HepG2 (cell line): ENCODE data around the gene FGD3. TPM values are rescaled to one million over a fixed set of nuclear protein-coding genes. Genes with fewer than 3 reads are reported as not detected.

Source experiments
- ASH2L ChIP-seq: fragments of 300-600, 200-600 bp; sonication (generic); IDR thresholded peaks from 2 replicates; pipeline ENCODE4 v1.7.0; 2017; ENCODE audit warnings: low read depth, mild to moderate bottlenecking, moderate library complexity, mixed read lengths, low read length; ENCODE audit not compliant: insufficient read length
- ELF3 ChIP-seq: IDR thresholded peaks from 2 replicates; pipeline ENCODE4 v1.6.1; 2016; ENCODE audit warnings: missing genetic modification reagents, missing compliant biosample characterization
- FOXP1 ChIP-seq, 2 experiments: fragments of 450-650 bp in 1 of 2; IDR thresholded peaks; 2 replicates each; pipeline ENCODE4 v1.6.1; 2017 to 2018; ENCODE audit warnings: antibody characterized with exemption in 1 of 2
- HIVEP1 ChIP-seq: sonication (generic); formaldehyde crosslinking; IDR thresholded peaks from 2 replicates; pipeline ENCODE4 v1.4.0; 2020; ENCODE audit warnings: mild to moderate bottlenecking, missing genetic modification reagents
- HNF4A ChIP-seq: sonication (generic); formaldehyde crosslinking; IDR thresholded peaks from 2 replicates; pipeline ENCODE4 v1.4.0; 2020; ENCODE audit warnings: missing genetic modification reagents
- MYPOP ChIP-seq: sonication (generic); formaldehyde crosslinking; IDR thresholded peaks from 2 replicates; pipeline ENCODE4 v1.8.1; 2023; ENCODE audit warnings: mild to moderate bottlenecking, moderate library complexity, missing genetic modification reagents
- PHF21A ChIP-seq: sonication (generic); formaldehyde crosslinking; IDR thresholded peaks from 2 replicates; pipeline ENCODE4 v1.5.0; 2020; ENCODE audit warnings: mild to moderate bottlenecking, missing genetic modification reagents
- POLR2G ChIP-seq: fragments of 200-400 bp; formaldehyde crosslinking; IDR thresholded peaks from 2 replicates; pipeline ENCODE4 v1.6.1; 2018; ENCODE audit warnings: mild to moderate bottlenecking, low read depth, low read length, moderate library complexity
- PRPF4 ChIP-seq: fragments of 200-400 bp; formaldehyde crosslinking; IDR thresholded peaks from 2 replicates; pipeline ENCODE4 v1.6.1; 2016; ENCODE audit warnings: low read length, low read depth; ENCODE audit not compliant: poor library complexity, severe bottlenecking
- RFX1 ChIP-seq: fragments of 450-650 bp; IDR thresholded peaks from 2 replicates; pipeline ENCODE4 v1.6.1; 2017
- SMAD1 ChIP-seq: sonication (generic); formaldehyde crosslinking; IDR thresholded peaks from 2 replicates; pipeline ENCODE4 v1.4.0; 2020; ENCODE audit warnings: missing genetic modification reagents, low read depth, mild to moderate bottlenecking, borderline replicate concordance
- TFDP2 ChIP-seq: sonication (generic); formaldehyde crosslinking; IDR thresholded peaks from 2 replicates; pipeline ENCODE4 v1.4.0; 2020; ENCODE audit warnings: missing genetic modification reagents
- ZNF136 ChIP-seq: sonication (generic); formaldehyde crosslinking; IDR thresholded peaks from 2 replicates; pipeline ENCODE4 v1.8.1; 2022; ENCODE audit warnings: low read depth, mild to moderate bottlenecking, moderate library complexity, missing genetic modification reagents
- ZNF530 ChIP-seq: sonication (generic); formaldehyde crosslinking; IDR thresholded peaks from 2 replicates; pipeline ENCODE4 v1.5.0; 2020; ENCODE audit warnings: low read depth, mild to moderate bottlenecking, missing genetic modification reagents
- ZNF720 ChIP-seq: sonication (generic); formaldehyde crosslinking; IDR thresholded peaks from 2 replicates; pipeline ENCODE4 v1.4.0; 2020; ENCODE audit warnings: missing genetic modification reagents
- ZNF746 ChIP-seq: sonication (generic); formaldehyde crosslinking; IDR thresholded peaks from 2 replicates; pipeline ENCODE4 v1.8.0; 2022; ENCODE audit warnings: mild to moderate bottlenecking, missing genetic modification reagents
- ZSCAN25 ChIP-seq: sonication (generic); formaldehyde crosslinking; IDR thresholded peaks from 2 replicates; pipeline ENCODE4 v1.8.0; 2022; ENCODE audit warnings: mild to moderate bottlenecking, missing genetic modification reagents
- polyA plus RNA-seq, 8 experiments: library from polyadenylated mRNA; depleted of rRNA in 3 of 8; stranded (reverse) in 7 of 8; unstranded in 1 of 8; fragments of >200 nt; fragmentation: Illumina TruSeq in 4 of 8; extraction: Trizol in 4 of 8; gene quantifications; 2 replicates each; pipeline versions ENCODE4 v1.2.1 to v1.2.3, GENCODE V29; 2011 to 2016; ENCODE audit warnings: low read depth in 4 of 8, missing spikeins in 1 of 8, mixed read lengths in 1 of 8; ENCODE audit not compliant: insufficient read depth in 1 of 8
- total RNA-seq, 5 experiments: library from RNA; depleted of rRNA; stranded (reverse); fragments of >200 nt; fragmentation: Illumina TruSeq; extraction: Trizol; gene quantifications; 2 replicates each; pipeline ENCODE4 v1.2.3, GENCODE V29; 2016; ENCODE audit warnings: low read depth in 1 of 5
- TF ChIP-seq, protein P1 (sequence below): sonication (generic); formaldehyde crosslinking; IDR thresholded peaks from 2 replicates; pipeline ENCODE4 v1.5.0; 2020; ENCODE audit warnings: mild to moderate bottlenecking, missing genetic modification reagents, moderate library complexity
- TF ChIP-seq, protein P2 (sequence below): sonication (generic); formaldehyde crosslinking; IDR thresholded peaks from 2 replicates; pipeline ENCODE4 v1.5.1; 2020; ENCODE audit warnings: missing genetic modification reagents, mild to moderate bottlenecking, borderline replicate concordance
- TF ChIP-seq, protein P3 (sequence below): sonication (generic); formaldehyde crosslinking; IDR thresholded peaks from 2 replicates; pipeline ENCODE4 v1.9.0; 2021; ENCODE audit warnings: missing genetic modification reagents, borderline replicate concordance

FGD3 gene
- total and polyA plus RNA-seq, 2 of the 13 experiments (the other 11 are each of a cell fraction or from before 2014, with no cell fraction given), result 0.53 to 1.1 TPM

GRCh38 chr9:93061791-93062763 lies 114.8 kb downstream of the FGD3 start (continued):
- TF ChIP-seq, protein P1, sequence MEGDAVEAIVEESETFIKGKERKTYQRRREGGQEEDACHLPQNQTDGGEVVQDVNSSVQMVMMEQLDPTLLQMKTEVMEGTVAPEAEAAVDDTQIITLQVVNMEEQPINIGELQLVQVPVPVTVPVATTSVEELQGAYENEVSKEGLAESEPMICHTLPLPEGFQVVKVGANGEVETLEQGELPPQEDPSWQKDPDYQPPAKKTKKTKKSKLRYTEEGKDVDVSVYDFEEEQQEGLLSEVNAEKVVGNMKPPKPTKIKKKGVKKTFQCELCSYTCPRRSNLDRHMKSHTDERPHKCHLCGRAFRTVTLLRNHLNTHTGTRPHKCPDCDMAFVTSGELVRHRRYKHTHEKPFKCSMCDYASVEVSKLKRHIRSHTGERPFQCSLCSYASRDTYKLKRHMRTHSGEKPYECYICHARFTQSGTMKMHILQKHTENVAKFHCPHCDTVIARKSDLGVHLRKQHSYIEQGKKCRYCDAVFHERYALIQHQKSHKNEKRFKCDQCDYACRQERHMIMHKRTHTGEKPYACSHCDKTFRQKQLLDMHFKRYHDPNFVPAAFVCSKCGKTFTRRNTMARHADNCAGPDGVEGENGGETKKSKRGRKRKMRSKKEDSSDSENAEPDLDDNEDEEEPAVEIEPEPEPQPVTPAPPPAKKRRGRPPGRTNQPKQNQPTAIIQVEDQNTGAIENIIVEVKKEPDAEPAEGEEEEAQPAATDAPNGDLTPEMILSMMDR, result peak; percentile 78
- TF ChIP-seq ZSCAN25 (peak; percentile 86), FOXP1 (IDR thresholded peaks at IDR 0.05) (no peak), FOXP1 (CRISPR knock-in tag; IDR thresholded peaks at IDR 0.05) (no peak), RFX1 (no peak), PHF21A (peak; percentile 93), PRPF4 (no peak), ASH2L (no peak), HNF4A (CRISPR knock-in tag) (peak; percentile 81), SMAD1 (CRISPR knock-in tag) (no peak), MYPOP (no peak), ZNF746 (CRISPR knock-in tag) (no peak; the same call in none of the 2 replicates), TFDP2 (CRISPR knock-in tag) (0 out of 2 replicates have a peak, but pooled peaks have one; percentile 21), HIVEP1 (CRISPR knock-in tag) (no peak; the same call in 1 of the 2 replicates), ZNF530 (CRISPR knock-in tag) (no peak), ZNF136 (CRISPR knock-in tag) (no peak), POLR2G (0 out of 2 replicates have a peak, but pooled peaks have one; percentile 10), ZNF720 (CRISPR knock-in tag) (no peak), ELF3 (CRISPR knock-in tag) (peak; percentile 61; the same call in 1 of the 2 replicates)
- TF ChIP-seq, protein P2, sequence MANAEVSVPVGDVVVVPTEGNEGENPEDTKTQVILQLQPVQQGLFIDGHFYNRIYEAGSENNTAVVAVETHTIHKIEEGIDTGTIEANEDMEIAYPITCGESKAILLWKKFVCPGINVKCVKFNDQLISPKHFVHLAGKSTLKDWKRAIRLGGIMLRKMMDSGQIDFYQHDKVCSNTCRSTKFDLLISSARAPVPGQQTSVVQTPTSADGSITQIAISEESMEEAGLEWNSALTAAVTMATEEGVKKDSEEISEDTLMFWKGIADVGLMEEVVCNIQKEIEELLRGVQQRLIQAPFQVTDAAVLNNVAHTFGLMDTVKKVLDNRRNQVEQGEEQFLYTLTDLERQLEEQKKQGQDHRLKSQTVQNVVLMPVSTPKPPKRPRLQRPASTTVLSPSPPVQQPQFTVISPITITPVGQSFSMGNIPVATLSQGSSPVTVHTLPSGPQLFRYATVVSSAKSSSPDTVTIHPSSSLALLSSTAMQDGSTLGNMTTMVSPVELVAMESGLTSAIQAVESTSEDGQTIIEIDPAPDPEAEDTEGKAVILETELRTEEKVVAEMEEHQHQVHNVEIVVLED, result no peak; the same call in 1 of the 2 replicates
- TF ChIP-seq, protein P3, sequence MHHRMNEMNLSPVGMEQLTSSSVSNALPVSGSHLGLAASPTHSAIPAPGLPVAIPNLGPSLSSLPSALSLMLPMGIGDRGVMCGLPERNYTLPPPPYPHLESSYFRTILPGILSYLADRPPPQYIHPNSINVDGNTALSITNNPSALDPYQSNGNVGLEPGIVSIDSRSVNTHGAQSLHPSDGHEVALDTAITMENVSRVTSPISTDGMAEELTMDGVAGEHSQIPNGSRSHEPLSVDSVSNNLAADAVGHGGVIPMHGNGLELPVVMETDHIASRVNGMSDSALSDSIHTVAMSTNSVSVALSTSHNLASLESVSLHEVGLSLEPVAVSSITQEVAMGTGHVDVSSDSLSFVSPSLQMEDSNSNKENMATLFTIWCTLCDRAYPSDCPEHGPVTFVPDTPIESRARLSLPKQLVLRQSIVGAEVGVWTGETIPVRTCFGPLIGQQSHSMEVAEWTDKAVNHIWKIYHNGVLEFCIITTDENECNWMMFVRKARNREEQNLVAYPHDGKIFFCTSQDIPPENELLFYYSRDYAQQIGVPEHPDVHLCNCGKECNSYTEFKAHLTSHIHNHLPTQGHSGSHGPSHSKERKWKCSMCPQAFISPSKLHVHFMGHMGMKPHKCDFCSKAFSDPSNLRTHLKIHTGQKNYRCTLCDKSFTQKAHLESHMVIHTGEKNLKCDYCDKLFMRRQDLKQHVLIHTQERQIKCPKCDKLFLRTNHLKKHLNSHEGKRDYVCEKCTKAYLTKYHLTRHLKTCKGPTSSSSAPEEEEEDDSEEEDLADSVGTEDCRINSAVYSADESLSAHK, result no peak
